ENCODE data around the gene TMEM212. TPM values are rescaled to one million over a fixed set of nuclear protein-coding genes. Genes with fewer than 3 reads are reported as not detected.

The TMEM212 gene
- total RNA-seq, 1 experiment from 2014 or later: not detected

DNA sequence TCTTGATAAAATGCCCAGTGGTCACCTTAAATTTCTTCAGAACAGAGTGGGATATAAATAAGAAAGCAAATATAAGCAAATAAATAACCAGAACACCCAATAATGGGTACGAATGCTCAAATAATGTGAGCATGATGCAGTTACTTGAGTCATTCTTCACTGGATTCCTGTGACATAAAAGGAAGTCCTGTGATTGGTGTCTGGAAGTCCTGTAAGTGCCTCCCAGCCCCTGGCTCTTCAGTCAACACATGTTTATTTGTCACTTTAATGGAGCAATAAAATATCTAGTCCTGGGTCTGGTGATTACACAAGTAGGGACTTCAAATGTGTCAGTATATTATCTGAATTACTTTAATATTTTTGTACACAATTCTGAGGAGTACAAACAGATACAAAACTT lies 30.4 kb downstream of the TMEM212 start:
- Histone ChIP-seq H2BK15ac (ENCODE audit: low read depth, low read length) (no peak overlapping the region), H3K9ac (ENCODE audit: extremely low read depth, insufficient read length, low read length) (no peak overlapping the region), H4K5ac (ENCODE audit: insufficient read length, low read depth, low read length) (no peak overlapping the region), H2BK20ac (ENCODE audit: low read depth, low read length, poor library complexity, severe bottlenecking) (no peak overlapping the region), H3K27ac (ENCODE audit: insufficient read length, low read depth, low read length) (no peak overlapping the region), H3K23ac (ENCODE audit: insufficient read length, low read depth, low read length) (no peak overlapping the region), H2AFZ (ENCODE audit: low read length) (no peak overlapping the region), H3K4me2 (ENCODE audit: insufficient read depth, insufficient read length, low read length) (no peak overlapping the region), H3K56ac (ENCODE audit: insufficient read length, low read depth, low read length) (no peak overlapping the region), H3K4me1 (ENCODE audit: insufficient read depth, low read length) (peaks cover 2% of the 10 kb centered on the region; the same call in 1 of the 2 replicates), H3K27me3 (ENCODE audit: insufficient read depth, low read length) (no peaks in the 10 kb centered on the region), H4K8ac (replicated peaks; ENCODE audit: insufficient read length, low read depth, low read length) (no peak overlapping the region), H3K18ac (ENCODE audit: insufficient read length, low read depth, low read length) (no peak overlapping the region), H3K9me3 (ENCODE audit: control insufficient read depth, low read depth, low read length) (no peaks in the 10 kb centered on the region), H2AK5ac (ENCODE audit: insufficient read length, low read length) (no peak overlapping the region), H4K91ac (ENCODE audit: insufficient read length, low read depth, low read length) (no peak overlapping the region), H3K14ac (ENCODE audit: insufficient read depth, low read length) (no peak overlapping the region), H2BK12ac (ENCODE audit: insufficient read length, low read depth, low read length) (no peak overlapping the region), H4K20me1 (ENCODE audit: control insufficient read depth, insufficient read depth, insufficient read length) (no peaks in the 10 kb centered on the region), H3K4ac (ENCODE audit: low read depth, low read length) (no peak overlapping the region), H3K79me2 (ENCODE audit: insufficient read depth, low read length) (no peaks in the 10 kb centered on the region), H2BK120ac (ENCODE audit: low read depth, low read length, poor library complexity, severe bottlenecking) (no peak overlapping the region), H2BK5ac (ENCODE audit: insufficient read length, low read length) (no peak overlapping the region), H3K79me1 (ENCODE audit: insufficient read depth, low read depth, low read length, poor library complexity, severe bottlenecking) (no peaks in the 10 kb centered on the region), H3T11ph (ENCODE audit: low read length) (no peak overlapping the region), H3K23me2 (ENCODE audit: insufficient read length, low read depth, low read length, poor library complexity, severe bottlenecking) (no peaks in the 10 kb centered on the region)
- TF ChIP-seq, protein P1, sequence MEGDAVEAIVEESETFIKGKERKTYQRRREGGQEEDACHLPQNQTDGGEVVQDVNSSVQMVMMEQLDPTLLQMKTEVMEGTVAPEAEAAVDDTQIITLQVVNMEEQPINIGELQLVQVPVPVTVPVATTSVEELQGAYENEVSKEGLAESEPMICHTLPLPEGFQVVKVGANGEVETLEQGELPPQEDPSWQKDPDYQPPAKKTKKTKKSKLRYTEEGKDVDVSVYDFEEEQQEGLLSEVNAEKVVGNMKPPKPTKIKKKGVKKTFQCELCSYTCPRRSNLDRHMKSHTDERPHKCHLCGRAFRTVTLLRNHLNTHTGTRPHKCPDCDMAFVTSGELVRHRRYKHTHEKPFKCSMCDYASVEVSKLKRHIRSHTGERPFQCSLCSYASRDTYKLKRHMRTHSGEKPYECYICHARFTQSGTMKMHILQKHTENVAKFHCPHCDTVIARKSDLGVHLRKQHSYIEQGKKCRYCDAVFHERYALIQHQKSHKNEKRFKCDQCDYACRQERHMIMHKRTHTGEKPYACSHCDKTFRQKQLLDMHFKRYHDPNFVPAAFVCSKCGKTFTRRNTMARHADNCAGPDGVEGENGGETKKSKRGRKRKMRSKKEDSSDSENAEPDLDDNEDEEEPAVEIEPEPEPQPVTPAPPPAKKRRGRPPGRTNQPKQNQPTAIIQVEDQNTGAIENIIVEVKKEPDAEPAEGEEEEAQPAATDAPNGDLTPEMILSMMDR (conservative IDR thresholded peaks at IDR 0.05): no peak
- H3K36me3 Mint-ChIP-seq (ENCODE audit: insufficient read depth in 1 of 3, low read depth in 3 of 3): 0 out of 7 replicates have a peak, but pooled peaks cover 0 to 2% (median 0%) of the 10 kb centered on the region in 3 experiments
- H3K4me1 Mint-ChIP-seq: peaks cover 22 to 28% of the 10 kb centered on the region in 2 experiments
- no peaks in the 10 kb centered on the region for H3K9me3 Mint-ChIP-seq
- no peaks in the 10 kb centered on the region for H3K27me3 Mint-ChIP-seq (ENCODE audit: low read depth)
- no peak overlapping the region for H3K27ac Mint-ChIP-seq
- no CpG with 5 or more reads among the region's 1 CpG for WGBS (ENCODE audit: extremely low coverage, insufficient read length, low lambda C conversion rate)
- no peak overlapping the region for H3K4me3 Mint-ChIP-seq
- no peak for DNase-seq

All from H9 (cell line).